HCT116 (cell line): Measurements from ENCODE around the gene RAB40C. TPM values are rescaled to one million over a fixed set of nuclear protein-coding genes. Genes with fewer than 3 reads are reported as not detected.

Experiments used
- ATAC-seq: fragments of 200-7000 bp; cut with Tn5 transposase; 2 replicates; pipeline ENCODE4 v1.9.1; 2020; ENCODE audit warnings: mild to moderate bottlenecking, moderate library complexity
- BruUV-seq: library from RNA; stranded (reverse); fragments of 400-500 nt; replicated peaks from 2 replicates; lab custom pipeline; 2021; lab: Mats Ljungman, UMichigan
- CTCF ChIA-PET: fragments of 300-600 bp; sonication (Branson Sonifier 250); formaldehyde crosslinking; loops from one replicate; lab custom pipeline; 2021; ENCODE audit warnings: antibody characterized with exemption; lab: Charles Lee
- POLR2A ChIA-PET: fragments of 300-600, 350-600 bp; sonication (Branson Sonifier 250); formaldehyde crosslinking; loops from one replicate; lab custom pipeline; 2021; ENCODE audit warnings: antibody characterized with exemption; lab: Charles Lee
- RAD21 ChIA-PET, 2 experiments: fragments of 300-600 bp; sonication (Branson Sonifier 250); formaldehyde crosslinking; loops; one replicate each; lab custom pipeline; 2023; ENCODE audit warnings: low total read pairs in 2 of 2; ENCODE audit not compliant: uncharacterized antibody in 2 of 2, unreplicated experiment in 2 of 2, low non-redundant PET in 1 of 2; lab: Charles Lee
- DNase-seq: peaks from one replicate; pipeline ENCODE4 v3.0.0-alpha.2; 2010; ENCODE audit warnings: low read depth, low spot score
- H2AFZ ChIP-seq: fragments of 200-600 bp; shearing (Covaris generic), sonication (generic); 2 replicates; pipeline ENCODE4 v1.6.1; 2017; ENCODE audit warnings: low read depth, mixed run types, mixed read lengths, antibody characterized with exemption, low read length; ENCODE audit not compliant: poor library complexity, severe bottlenecking
- H3K27ac ChIP-seq: 2 replicates; pipeline ENCODE4 v1.5.1; 2012; ENCODE audit warnings: low read depth, low read length
- H3K27me3 ChIP-seq: fragments of 200-600 bp; sonication (generic); 2 replicates; pipeline ENCODE4 v1.6.1; 2016; ENCODE audit warnings: mixed run types, low read length, mixed read lengths; ENCODE audit not compliant: insufficient read depth
- H3K36me3 ChIP-seq, 2 experiments: fragments of 200-500 bp in 1 of 2; fragments of 200-600 bp in 1 of 2; sonication (Bioruptor generic) in 1 of 2; sonication (generic) in 1 of 2; 2 replicates each; pipeline versions ENCODE4 v1.5.1 to v1.6.1; 2014 to 2016; ENCODE audit warnings: low read length in 2 of 2, inconsistent platforms in 1 of 2, mixed read lengths in 1 of 2, mixed run types in 1 of 2; ENCODE audit not compliant: insufficient read depth in 2 of 2, control insufficient read depth in 1 of 2
- H3K4me1 ChIP-seq, 2 experiments: fragments of 200-600 bp in 1 of 2; sonication (generic) in 1 of 2; 2 replicates each; pipeline versions ENCODE4 v1.5.1 to v1.6.1; 2012 to 2017; ENCODE audit warnings: low read length in 2 of 2, inconsistent platforms in 1 of 2, mild to moderate bottlenecking in 1 of 2, mixed read lengths in 1 of 2, mixed run types in 1 of 2, moderate library complexity in 1 of 2; ENCODE audit not compliant: insufficient read depth in 2 of 2, control insufficient read depth in 1 of 2
- H3K4me2 ChIP-seq: fragments of 200-600 bp; sonication (generic); 2 replicates; pipeline ENCODE4 v1.6.1; 2017; ENCODE audit warnings: mixed run types, low read length, mixed read lengths
- H3K4me3 ChIP-seq, 2 experiments: fragments of 200-600 bp in 1 of 2; sonication (generic) in 1 of 2; replicated peaks in 1 of 2; 2 replicates each; pipeline ENCODE4 v1.5.1; 2011 to 2016; ENCODE audit warnings: low read length in 2 of 2, control low read depth in 1 of 2, low read depth in 1 of 2, mild to moderate bottlenecking in 1 of 2, mixed read lengths in 1 of 2, mixed run types in 1 of 2
- H3K79me2 ChIP-seq: fragments of 200-600 bp; sonication (generic); 2 replicates; pipeline ENCODE4 v1.6.1; 2017; ENCODE audit warnings: mild to moderate bottlenecking, mixed run types, low read length, moderate library complexity, mixed read lengths; ENCODE audit not compliant: insufficient read depth
- H3K9ac ChIP-seq: fragments of 200-600 bp; sonication (generic); 2 replicates; pipeline ENCODE4 v1.6.1; 2016; ENCODE audit warnings: low read length, mixed read lengths
- H3K9me2 ChIP-seq: fragments of 200-600 bp; sonication (generic), shearing (Covaris generic); 2 replicates; pipeline ENCODE4 v1.6.1; 2017; ENCODE audit warnings: mixed run types, mild to moderate bottlenecking, moderate library complexity; ENCODE audit not compliant: insufficient read depth
- H3K9me3 ChIP-seq, 2 experiments: fragments of 200-500 bp in 1 of 2; fragments of 200-600 bp in 1 of 2; sonication (Bioruptor generic) in 1 of 2; sonication (generic) in 1 of 2; 2 replicates each; pipeline ENCODE4 v1.6.1; 2014 to 2017; ENCODE audit warnings: low read length in 2 of 2, mixed read lengths in 2 of 2, inconsistent platforms in 1 of 2, low read depth in 1 of 2, mild to moderate bottlenecking in 1 of 2, mixed run types in 1 of 2, moderate library complexity in 1 of 2; ENCODE audit not compliant: control insufficient read depth in 1 of 2, insufficient read depth in 1 of 2
- H4K20me1 ChIP-seq: fragments of 200-600 bp; sonication (generic), shearing (Covaris generic); 2 replicates; pipeline ENCODE4 v1.6.1; 2017; ENCODE audit warnings: mixed run types, mild to moderate bottlenecking, moderate library complexity; ENCODE audit not compliant: insufficient read depth
- CBX3 ChIP-seq: IDR thresholded peaks from 2 replicates; pipeline ENCODE4 v1.6.1; 2012; ENCODE audit warnings: low read depth
- CTCF ChIP-seq, 3 experiments: fragments of 200-600 bp in 1 of 3; sonication (generic) in 1 of 3; IDR thresholded peaks in 2 of 3; conservative IDR thresholded peaks in 1 of 3; 2 replicates each; pipeline ENCODE4 v1.5.1; 2012 to 2017; ENCODE audit warnings: low read depth in 2 of 3, low read length in 2 of 3, antibody characterized with exemption in 1 of 3, borderline replicate concordance in 1 of 3, control low read depth in 1 of 3, mild to moderate bottlenecking in 1 of 3, mixed read lengths in 1 of 3, mixed run types in 1 of 3, moderate library complexity in 1 of 3; ENCODE audit not compliant: insufficient read depth in 1 of 3
- EGR1 ChIP-seq: IDR thresholded peaks from 2 replicates; pipeline ENCODE4 v1.6.1; 2012; ENCODE audit warnings: low read depth
- EZH2 ChIP-seq: fragments of 200-600 bp; sonication (generic); IDR thresholded peaks from 2 replicates; pipeline ENCODE4 v1.6.1; 2017; ENCODE audit warnings: antibody characterized with exemption, mixed run types
- EZH2phosphoT487 ChIP-seq: fragments of 200-600 bp; IDR thresholded peaks from 2 replicates; pipeline ENCODE4 v1.6.1; 2018; ENCODE audit warnings: antibody characterized with exemption, borderline replicate concordance
- FOSL1 ChIP-seq: IDR thresholded peaks from 2 replicates; pipeline ENCODE4 v1.6.1; 2012; ENCODE audit warnings: low read depth
- REST ChIP-seq: IDR thresholded peaks from 2 replicates; pipeline ENCODE4 v1.6.1; 2012; ENCODE audit warnings: low read depth
- SIN3A ChIP-seq: IDR thresholded peaks from 2 replicates; pipeline ENCODE4 v1.6.1; 2012; ENCODE audit warnings: low read depth
- SP1 ChIP-seq: IDR thresholded peaks from 2 replicates; pipeline ENCODE4 v1.6.1; 2012; ENCODE audit warnings: low read depth
- ZFX ChIP-seq: fragments of 450-650 bp; IDR thresholded peaks from 2 replicates; pipeline ENCODE4 v1.6.1; 2017
- intact Hi-C: fragments of 100-400 bp; cut with micrococcal nuclease; formaldehyde crosslinking; loops from 2 replicates; pipeline ENCODE4 v1.10.0; 2022
- total RNA-seq: library from RNA; stranded (reverse); gene quantifications from one replicate; pipeline ENCODE4 v1.2.1, GENCODE V29; 2021; ENCODE audit not compliant: unreplicated experiment

Gene RAB40C
- total RNA-seq, 1 experiment from 2014 or later, result 14.1 TPM

- Histone ChIP-seq H4K20me1 (no peaks in the 10 kb centered on the region), H3K9ac (no peak overlapping the region), H3K4me3 (no peak overlapping the region), H3K4me2 (no peak overlapping the region), H3K27me3 (no peaks in the 10 kb centered on the region), H3K36me3 (peaks cover 0 to 14% of the 10 kb centered on the region in 2 experiments; a peak in 3 of 4 replicates), H3K79me2 (peaks cover 14% of the 10 kb centered on the region), H3K9me3 (no peaks in the 10 kb centered on the region), H3K27ac (no peak overlapping the region), H2AFZ (no peak overlapping the region), H3K4me1 (peaks cover 2 to 21% of the 10 kb centered on the region in 2 experiments; a peak in 3 of 4 replicates), H3K9me2 (no peaks in the 10 kb centered on the region)
- BruUV-seq, result no TSS peak
- TF ChIP-seq FOSL1 (no peak), SP1 (no peak), REST (no peak), CTCF (IDR thresholded peaks at IDR 0.05 in 2 of 3, conservative IDR thresholded peaks at IDR 0.05 in 1 of 3; ENCODE audit: borderline replicate concordance in 1 of 3, insufficient read depth in 1 of 3, low read depth in 2 of 3, low read length in 2 of 3) (no peak), SIN3A (no peak), EZH2phosphoT487 (no peak), CBX3 (no peak), EGR1 (no peak), ZFX (no peak), EZH2 (no peak)
- intact Hi-C loops, result no loop called here
- POLR2A ChIA-PET, result no interaction called here
- DNase-seq (no peak), ATAC-seq (no peak)
- RAD21 ChIA-PET, result no interaction called here
- CTCF ChIA-PET, result no interaction called here
These were observed 87.0 kb downstream of the RAB40C start for GRCh38 chr16:676913-677312.
